HUES64 (cell line): ENCODE data around the gene PSTPIP1.

Source experiments
- H3K27ac ChIP-seq: 2 replicates; pipeline ENCODE4 v1.7.0; 2013; ENCODE audit warnings: low read depth, low read length, inconsistent platforms
- H3K27me3 ChIP-seq: 2 replicates; pipeline ENCODE4 v1.6.1; 2013; ENCODE audit warnings: mild to moderate bottlenecking, low read length; ENCODE audit not compliant: insufficient read depth
- H3K36me3 ChIP-seq: 2 replicates; pipeline ENCODE4 v1.6.1; 2013; ENCODE audit warnings: mild to moderate bottlenecking, low read length; ENCODE audit not compliant: insufficient read depth
- H3K4me1 ChIP-seq: 2 replicates; pipeline ENCODE4 v1.6.1; 2013; ENCODE audit warnings: mild to moderate bottlenecking, low read length, moderate library complexity; ENCODE audit not compliant: insufficient read depth
- H3K4me3 ChIP-seq: 2 replicates; pipeline ENCODE4 v1.5.1; 2013; ENCODE audit warnings: mild to moderate bottlenecking, low read length, moderate library complexity
- H3K9ac ChIP-seq: 2 replicates; pipeline ENCODE4 v1.6.1; 2013; ENCODE audit warnings: mild to moderate bottlenecking, low read depth, low read length
- H3K9me3 ChIP-seq: 2 replicates; pipeline ENCODE4 v1.6.1; 2013; ENCODE audit warnings: low read depth, low read length; ENCODE audit not compliant: insufficient read depth
- WGBS: fragments of 150-250, 120-280 bp; methylation state at CpG from one replicate; pipeline ENCODE4 v1.1.7; 2013; ENCODE audit warnings: missing lambda C conversion rate; 5-methylcytosine and 5-hydroxymethylcytosine counted together

Gene PSTPIP1

DNA sequence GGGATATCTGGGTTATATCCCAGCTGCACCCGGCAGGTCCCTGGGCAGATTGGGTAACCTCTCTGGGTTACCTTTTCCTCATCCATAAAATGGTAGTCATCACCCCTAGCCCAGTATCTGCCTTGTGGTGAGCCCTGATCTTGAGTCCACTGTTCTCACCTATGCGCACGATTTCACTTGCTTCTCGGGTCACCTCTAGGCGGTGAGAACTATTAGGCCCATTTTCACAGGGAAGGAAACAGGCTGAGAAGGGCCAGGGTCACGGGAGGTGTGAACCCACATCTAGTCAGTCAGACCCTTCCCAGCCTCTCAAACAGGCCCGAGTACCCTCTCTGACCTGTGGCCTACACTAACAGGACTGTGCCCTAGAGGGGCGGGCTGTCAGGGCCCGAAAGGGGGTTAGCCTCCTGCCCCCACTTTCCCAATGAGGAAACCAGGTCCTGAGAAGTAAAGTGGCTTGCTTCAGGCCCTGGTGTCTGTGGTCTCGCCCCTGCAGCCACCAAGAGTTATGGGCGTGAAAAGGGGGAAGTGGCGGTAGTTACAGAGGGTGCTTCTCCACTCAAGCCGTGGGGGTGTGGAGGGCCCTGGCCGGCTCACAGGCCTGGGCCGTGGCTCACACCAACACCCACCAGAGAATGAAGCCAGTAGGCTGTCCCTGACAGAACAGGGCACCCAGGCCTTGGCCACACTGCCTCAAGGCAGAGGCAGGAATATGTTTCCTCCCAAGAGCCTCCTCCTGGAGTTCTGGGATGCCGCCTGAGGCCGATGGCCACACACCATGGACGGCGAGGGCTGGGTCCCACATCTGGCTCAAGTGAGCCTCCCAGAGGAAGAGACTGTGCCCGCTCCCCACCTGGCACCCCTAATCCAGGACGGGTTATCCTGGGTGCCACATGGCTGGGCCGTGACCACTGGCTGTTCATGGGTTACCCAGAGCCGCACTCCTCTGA, 19.5 kb downstream of the PSTPIP1 start:
- Histone ChIP-seq H3K27me3 (no peaks in the 10 kb centered on the region), H3K4me3 (no peak overlapping the region), H3K27ac (no peak overlapping the region), H3K9me3 (no peaks in the 10 kb centered on the region), H3K36me3 (no peaks in the 10 kb centered on the region), H3K4me1 (no peaks in the 10 kb centered on the region), H3K9ac (no peak overlapping the region)
- 88% methylated on average over 23 of the region's 23 CpGs for WGBS

DNA sequence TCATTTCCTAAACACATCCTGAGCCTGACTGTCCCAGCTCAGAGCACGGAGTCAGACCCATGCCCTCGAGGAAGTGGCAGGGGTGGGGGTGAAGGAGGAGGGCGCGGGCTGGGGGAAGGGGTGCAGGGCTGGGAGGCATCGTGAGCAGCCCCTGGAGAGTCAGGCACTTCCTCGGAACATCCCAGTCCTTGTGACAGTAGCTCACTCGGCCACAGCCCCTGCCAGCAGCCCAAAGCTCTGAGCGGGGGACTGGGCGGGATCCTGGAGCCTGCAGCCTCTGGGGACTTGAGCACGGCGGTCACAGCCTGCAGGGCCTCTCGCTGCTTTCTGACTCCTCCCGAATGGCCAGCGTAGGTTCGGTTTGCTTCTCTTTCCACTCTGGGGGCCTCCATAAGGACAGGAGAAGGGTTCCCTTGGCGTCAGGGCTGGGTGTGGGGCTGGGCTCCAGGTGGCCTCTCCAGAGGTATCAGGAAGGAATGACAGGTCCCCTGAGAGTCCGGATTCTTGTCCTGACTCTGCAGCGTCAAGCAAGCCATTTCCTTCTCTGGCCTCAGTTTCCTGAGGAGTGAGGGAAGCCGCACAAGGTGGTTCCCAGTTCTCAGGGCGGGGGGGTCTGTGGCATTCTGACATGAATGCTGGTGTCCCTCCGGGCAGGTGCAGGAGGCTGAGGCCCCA, 20.9 kb downstream of the PSTPIP1 start:
- no peak overlapping the region for H3K9ac ChIP-seq
- no peak overlapping the region for H3K27ac ChIP-seq
- H3K4me3 ChIP-seq: no peak overlapping the region
- no peaks in the 10 kb centered on the region for H3K9me3 ChIP-seq
- H3K27me3 ChIP-seq: no peaks in the 10 kb centered on the region
- no peaks in the 10 kb centered on the region for H3K36me3 ChIP-seq
- WGBS: 78% methylated on average over 21 of the region's 21 CpGs
- H3K4me1 ChIP-seq: no peaks in the 10 kb centered on the region

DNA sequence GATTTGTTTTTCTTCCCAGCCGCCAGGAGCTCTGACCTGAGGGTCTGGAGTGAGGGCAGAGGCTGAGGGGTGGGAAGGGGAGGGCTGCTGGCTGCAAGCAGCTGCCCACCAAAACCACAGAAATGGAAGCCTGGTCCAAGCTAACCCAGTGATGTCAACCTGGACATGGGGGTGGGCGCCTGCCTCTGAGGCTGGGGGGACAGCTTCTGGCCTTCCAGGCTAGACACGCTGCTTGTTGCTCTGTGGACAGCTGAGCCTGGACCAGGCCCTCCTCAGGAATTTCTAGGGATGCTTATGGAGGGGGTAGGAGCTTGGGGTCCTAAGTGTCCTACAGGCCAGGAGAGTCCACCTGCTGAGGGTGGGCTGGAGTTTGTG, 21.4 kb downstream of the PSTPIP1 start:
- no peaks in the 10 kb centered on the region for H3K27me3 ChIP-seq
- no peaks in the 10 kb centered on the region for H3K9me3 ChIP-seq
- no peak overlapping the region for H3K27ac ChIP-seq
- H3K4me1 ChIP-seq: no peaks in the 10 kb centered on the region
- 90% methylated on average over 3 of the region's 3 CpGs for WGBS
- no peaks in the 10 kb centered on the region for H3K36me3 ChIP-seq
- no peak overlapping the region for H3K4me3 ChIP-seq
- no peak overlapping the region for H3K9ac ChIP-seq

DNA sequence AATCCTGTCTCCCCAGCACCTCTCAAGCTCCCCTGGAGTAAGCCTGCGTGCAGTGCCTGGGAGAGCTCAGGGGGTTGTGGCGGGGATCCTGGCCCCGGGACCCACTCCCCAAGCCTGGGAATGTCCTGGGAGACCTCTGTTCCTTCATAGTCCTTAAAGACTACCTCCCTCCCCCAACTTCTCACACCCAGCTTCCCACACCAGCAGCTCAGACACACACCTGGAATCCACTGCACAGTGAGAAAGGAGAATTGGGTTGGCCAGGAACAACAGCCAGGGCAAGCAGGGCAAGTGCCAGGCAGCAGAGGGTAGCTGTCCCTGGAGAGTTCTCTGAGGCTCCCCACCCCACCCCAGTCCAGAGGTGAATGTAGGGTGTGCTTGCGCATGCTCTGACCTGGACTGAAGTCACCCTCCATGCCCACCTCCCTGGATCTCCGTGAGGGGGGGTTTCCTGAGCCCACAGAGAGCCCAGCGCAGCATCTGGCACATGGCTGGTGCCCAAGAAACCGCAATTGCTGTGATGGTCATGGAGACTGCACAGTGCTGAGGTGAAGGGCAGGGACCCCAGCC, 22.2 kb downstream of the PSTPIP1 start:
- 94% methylated on average over 7 of the region's 7 CpGs for WGBS
- H3K36me3 ChIP-seq: no peaks in the 10 kb centered on the region
- no peaks in the 10 kb centered on the region for H3K4me1 ChIP-seq
- H3K9ac ChIP-seq: no peak overlapping the region
- no peaks in the 10 kb centered on the region for H3K27me3 ChIP-seq
- H3K9me3 ChIP-seq: no peaks in the 10 kb centered on the region
- no peak overlapping the region for H3K4me3 ChIP-seq
- H3K27ac ChIP-seq: no peak overlapping the region

DNA sequence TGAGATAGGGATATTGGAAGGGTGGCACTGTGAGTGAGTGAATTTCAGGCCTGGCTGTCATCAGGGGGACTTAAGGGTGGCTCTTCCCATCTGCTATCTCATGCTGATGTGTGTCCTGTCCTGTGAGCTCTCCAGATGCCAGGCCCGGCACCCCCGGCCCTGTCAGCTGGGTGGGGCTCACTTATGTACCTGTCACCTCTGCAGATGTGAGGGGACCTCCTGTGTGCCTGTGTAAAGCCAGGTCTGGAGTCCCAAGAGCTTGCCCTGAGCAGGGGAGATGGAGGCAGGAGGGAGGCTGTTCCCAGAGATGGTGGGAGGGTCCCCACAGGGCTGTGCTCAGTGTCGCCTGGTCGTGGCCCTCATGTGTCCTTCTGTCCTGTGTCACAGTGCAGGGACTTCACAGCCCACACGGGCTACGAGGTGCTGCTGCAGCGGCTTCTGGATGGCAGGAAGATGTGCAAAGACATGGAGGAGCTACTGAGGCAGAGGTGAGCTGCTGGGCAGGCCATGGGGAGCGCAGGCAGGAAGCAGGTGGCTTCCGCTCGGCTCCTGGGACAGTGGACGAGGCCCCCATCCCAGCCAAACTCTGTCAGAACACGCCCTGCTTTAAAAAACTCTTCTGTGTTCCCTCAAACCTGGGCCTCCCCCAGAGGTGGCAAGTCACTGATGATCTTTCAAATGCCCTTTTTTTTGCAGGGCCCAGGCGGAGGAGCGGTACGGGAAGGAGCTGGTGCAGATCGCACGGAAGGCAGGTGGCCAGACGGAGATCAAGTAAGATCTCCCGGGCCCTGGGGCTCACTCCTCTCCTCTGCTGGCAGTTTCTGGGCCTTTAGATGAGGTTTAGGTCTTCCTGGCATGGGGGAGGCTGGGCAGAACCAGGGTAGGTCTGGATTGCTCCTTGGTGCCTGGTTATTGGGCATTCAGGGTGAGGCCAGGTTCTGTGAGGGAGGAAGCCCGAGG, 23.1 kb downstream of the PSTPIP1 start:
- no peaks in the 10 kb centered on the region for H3K4me1 ChIP-seq
- H3K9ac ChIP-seq: no peak overlapping the region
- H3K36me3 ChIP-seq: no peaks in the 10 kb centered on the region
- H3K4me3 ChIP-seq: no peak overlapping the region
- WGBS: 95% methylated on average over 20 of the region's 20 CpGs
- no peaks in the 10 kb centered on the region for H3K27me3 ChIP-seq
- no peaks in the 10 kb centered on the region for H3K9me3 ChIP-seq
- no peak overlapping the region for H3K27ac ChIP-seq

DNA sequence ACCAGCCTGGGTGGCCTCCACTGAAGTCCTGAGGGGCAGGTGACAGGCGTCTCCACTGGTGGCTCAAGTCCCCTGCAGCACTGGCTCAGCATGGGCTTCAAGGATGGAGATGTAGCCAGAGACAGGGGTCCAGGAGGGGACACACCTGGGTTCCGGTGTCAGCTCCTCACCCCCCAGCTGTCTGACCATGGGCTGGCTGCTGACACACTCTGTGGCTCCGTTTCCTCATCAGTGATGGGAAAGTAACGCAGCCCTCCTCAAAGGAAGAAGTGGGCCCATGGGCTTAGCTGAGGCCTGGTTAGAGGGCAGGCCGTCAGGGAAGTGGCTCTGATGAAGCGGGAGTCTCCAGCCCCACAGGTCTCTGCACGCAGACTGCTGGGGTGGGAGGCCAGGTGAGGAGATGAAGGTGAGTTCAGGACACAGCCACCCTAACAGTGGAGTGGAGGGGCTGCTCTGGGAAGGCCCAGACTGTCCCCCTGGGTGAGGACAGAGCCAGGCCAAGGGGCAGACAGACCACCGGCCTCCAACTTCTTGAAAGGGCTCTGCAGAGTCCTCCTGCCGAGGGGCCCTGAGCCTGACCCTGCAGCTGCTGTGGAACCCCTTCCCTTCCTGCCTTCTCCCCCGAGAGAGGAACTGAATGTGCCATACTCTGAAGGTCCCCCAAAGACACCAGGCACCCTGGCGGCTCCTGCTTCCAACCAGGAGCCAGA, 24.0 kb downstream of the PSTPIP1 start:
- Histone ChIP-seq H3K27me3 (no peaks in the 10 kb centered on the region), H3K4me3 (no peak overlapping the region), H3K9me3 (no peaks in the 10 kb centered on the region), H3K36me3 (no peaks in the 10 kb centered on the region), H3K27ac (no peak overlapping the region), H3K4me1 (no peaks in the 10 kb centered on the region), H3K9ac (no peak overlapping the region)
- 93% methylated on average over 11 of the region's 11 CpGs for WGBS

DNA sequence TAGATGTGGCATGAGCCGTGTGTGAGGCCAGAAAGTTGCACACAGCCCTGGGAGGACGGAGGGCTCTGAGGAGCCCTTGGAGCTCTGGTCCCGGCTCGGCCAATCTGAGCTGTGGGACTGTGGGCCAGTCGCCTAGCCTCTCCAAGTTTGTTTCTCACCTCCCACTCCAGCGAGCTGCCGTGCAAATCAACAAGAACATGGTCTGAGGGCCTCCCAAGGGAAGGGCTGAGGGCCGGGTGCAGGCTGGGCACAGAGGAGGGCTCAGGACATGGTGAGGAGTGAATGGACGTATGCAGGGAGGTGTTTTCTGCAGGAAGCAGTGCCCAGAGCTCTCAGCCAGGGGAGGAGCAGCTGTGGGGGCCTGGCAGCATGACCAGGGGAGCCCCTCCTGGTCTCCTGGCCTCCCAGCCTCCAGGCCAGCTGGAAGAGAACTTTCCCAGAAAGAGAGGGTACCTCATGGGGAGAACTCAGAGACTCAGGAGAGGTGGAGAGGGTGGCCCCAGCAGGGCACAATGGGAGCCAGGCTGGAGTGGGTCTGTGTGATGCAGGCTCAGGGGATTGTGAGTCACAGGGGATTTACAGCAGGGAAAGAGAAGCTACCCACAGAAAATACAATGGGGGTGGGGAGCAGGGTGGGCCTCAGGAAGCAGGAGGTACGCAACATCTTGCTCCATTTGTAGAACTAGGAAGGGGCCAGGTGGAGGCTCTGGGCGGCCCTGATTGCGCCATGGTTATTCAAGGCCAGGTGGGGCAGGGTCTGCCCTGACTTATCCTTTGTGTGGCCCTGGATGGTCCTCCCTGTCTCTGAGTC, 24.8 kb downstream of the PSTPIP1 start:
- Histone ChIP-seq H3K4me1 (no peaks in the 10 kb centered on the region), H3K9me3 (no peaks in the 10 kb centered on the region), H3K36me3 (no peaks in the 10 kb centered on the region), H3K27ac (no peak overlapping the region), H3K9ac (no peak overlapping the region), H3K27me3 (no peaks in the 10 kb centered on the region), H3K4me3 (no peak overlapping the region)
- 76% methylated on average over 12 of the region's 12 CpGs for WGBS

DNA sequence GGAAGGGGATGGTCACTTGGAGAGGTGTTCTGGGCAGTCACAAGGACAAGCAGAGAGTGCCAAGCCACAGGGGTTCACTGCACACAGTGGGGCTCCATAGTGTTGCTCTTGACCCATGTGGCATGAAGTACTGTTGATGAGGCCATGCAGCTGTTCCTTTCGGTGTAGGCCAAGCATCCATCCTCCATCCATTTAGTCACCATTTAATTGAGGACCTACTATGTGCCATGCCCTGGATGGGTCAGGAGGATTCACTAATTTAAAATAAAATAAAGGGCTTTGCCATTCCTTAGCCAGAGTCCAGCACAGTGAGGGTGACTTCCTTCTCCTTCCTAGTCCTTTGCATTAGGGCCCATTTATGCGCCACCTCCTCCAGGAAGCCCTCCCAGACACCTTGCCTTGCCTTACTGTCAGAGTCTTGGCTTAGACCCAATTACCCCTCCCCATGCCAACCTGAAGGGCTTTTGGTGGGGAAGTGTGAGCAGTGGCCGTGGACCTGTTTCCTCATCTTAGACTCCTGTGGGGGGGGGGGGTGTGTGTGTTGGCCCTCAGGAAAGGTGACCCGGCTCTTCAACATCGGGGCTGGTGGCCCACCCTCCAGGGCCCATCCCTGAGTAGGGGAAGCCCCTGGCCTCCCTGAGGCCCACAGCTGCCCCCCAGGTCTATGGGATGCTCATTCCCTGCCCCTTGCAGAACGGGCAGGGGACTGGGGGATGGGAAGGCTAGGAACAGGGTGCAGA, 25.6 kb downstream of the PSTPIP1 start:
- Histone ChIP-seq H3K36me3 (no peaks in the 10 kb centered on the region), H3K9ac (no peak overlapping the region), H3K4me3 (no peak overlapping the region), H3K27me3 (no peaks in the 10 kb centered on the region), H3K27ac (no peak overlapping the region), H3K4me1 (no peaks in the 10 kb centered on the region), H3K9me3 (no peaks in the 10 kb centered on the region)
- WGBS: 85% methylated on average over 6 of the region's 6 CpGs

DNA sequence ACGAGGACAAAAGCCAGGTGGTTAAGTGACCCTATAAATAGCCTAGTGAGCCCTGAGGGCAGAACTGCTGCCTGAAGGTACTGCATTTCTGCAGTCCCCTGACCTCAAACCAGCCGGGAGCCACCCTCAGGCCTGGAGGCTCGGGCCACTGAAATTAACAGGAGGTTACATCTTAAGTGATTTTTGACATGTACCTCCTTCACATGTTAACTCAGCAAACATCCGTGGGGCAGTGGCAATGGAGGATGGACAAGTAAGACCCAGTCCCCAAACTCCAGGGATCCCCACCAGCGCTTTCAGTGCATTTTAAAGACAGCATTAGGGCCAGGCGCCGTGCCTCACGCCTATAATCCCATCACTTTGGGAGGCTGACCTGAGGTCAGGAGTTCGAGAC, 26.2 kb downstream of the PSTPIP1 start:
- WGBS: 83% methylated on average over 9 of the region's 9 CpGs
- Histone ChIP-seq H3K4me1 (no peaks in the 10 kb centered on the region), H3K4me3 (no peak overlapping the region), H3K36me3 (no peaks in the 10 kb centered on the region), H3K9me3 (no peaks in the 10 kb centered on the region), H3K27ac (no peak overlapping the region), H3K9ac (no peak overlapping the region), H3K27me3 (no peaks in the 10 kb centered on the region)
